A549 (cell line): ENCODE measurements around the gene AKAP6. TPM values are rescaled to one million over a fixed set of nuclear protein-coding genes. Genes with fewer than 3 reads are reported as not detected.
A peak's percentile ranks its signal among the peaks of the same experiment; 100 is the strongest.

Experiments
- ATAC-seq, 2 experiments: fragments of 200-7000 bp in 1 of 2; fragments of >200 bp in 1 of 2; cut with Nextera tagmentation in 1 of 2; cut with Tn5 transposase in 1 of 2; 3 replicates each; pipeline versions ENCODE4 v1.8.0 to v1.9.1; 2018 to 2020; ENCODE audit warnings: mild to moderate bottlenecking in 1 of 2, moderate library complexity in 1 of 2
- CTCF ChIA-PET: fragments of 300-600 bp; sonication (Branson Sonifier 250); formaldehyde crosslinking; extraction: SDS; loops from one replicate; lab custom pipeline; 2021; ENCODE audit warnings: antibody characterized with exemption, inconsistent platforms; lab: Yijun Ruan, JAX
- POLR2A ChIA-PET: fragments of 350-600 bp; formaldehyde crosslinking; extraction: SDS; loops from one replicate; lab custom pipeline; 2021; ENCODE audit warnings: antibody characterized with exemption, inconsistent platforms; lab: Yijun Ruan, JAX
- DNase-seq, 2 experiments: peaks; one replicate each; pipeline versions ENCODE4 v3.0.0 to v3.0.0-alpha.2; 2011 to 2016; ENCODE audit warnings: low read depth in 1 of 2, low spot score in 1 of 2
- FAIRE-seq: peaks from 2 replicates; lab custom pipeline; 2011; peaks lifted over from hg19 to GRCh38; lab: Jason Lieb, UNC
- H3K27ac ChIP-seq, 2 experiments: fragments of >200 bp; sonication (Bioruptor Twin); formaldehyde crosslinking; 3 replicates each; pipeline ENCODE4 v1.5.1; 2016 to 2017
- H3K4me1 ChIP-seq: fragments of >200 bp; sonication (Bioruptor Twin); formaldehyde crosslinking; 3 replicates; pipeline ENCODE4 v1.6.1; 2016
- H3K4me2 ChIP-seq: fragments of >200 bp; sonication (Bioruptor Twin); formaldehyde crosslinking; 3 replicates; pipeline ENCODE4 v1.6.1; 2016
- H3K4me3 ChIP-seq: fragments of >200 bp; sonication (Bioruptor Twin); formaldehyde crosslinking; 3 replicates; pipeline ENCODE4 v1.5.1; 2016
- H3K9me3 ChIP-seq: fragments of >200 bp; sonication (Bioruptor Twin); formaldehyde crosslinking; 3 replicates; pipeline ENCODE4 v1.6.1; 2016
- CEBPB ChIP-seq, 2 experiments: fragments of >200 bp in 1 of 2; sonication (Bioruptor Twin) in 1 of 2; formaldehyde crosslinking in 1 of 2; IDR thresholded peaks; 2 replicates each; pipeline ENCODE4 v1.6.1; 2012 to 2016
- CHD4 ChIP-seq: fragments of 200-600 bp; sonication (generic); IDR thresholded peaks from 2 replicates; pipeline ENCODE4 v1.6.1; 2016; ENCODE audit warnings: antibody characterized with exemption, mild to moderate bottlenecking, borderline replicate concordance
- E2F6 ChIP-seq: IDR thresholded peaks from 2 replicates; pipeline ENCODE4 v1.6.1; 2012; ENCODE audit warnings: low read depth, borderline replicate concordance
- EP300 ChIP-seq, 2 experiments: fragments of >200 bp; sonication (Bioruptor Twin); formaldehyde crosslinking; IDR thresholded peaks; 2 replicates in 1 of 2; 3 replicates in 1 of 2; pipeline ENCODE4 v1.6.1; 2016 to 2017
- FOSB ChIP-seq: fragments of 250-450 bp; sonication (Bioruptor Pico); IDR thresholded peaks from 2 replicates; pipeline ENCODE4 v1.5.0; 2020; ENCODE audit warnings: mild to moderate bottlenecking, moderate library complexity
- FOSL2 ChIP-seq, 2 experiments: fragments of 450-650 bp in 1 of 2; fragments of >200 bp in 1 of 2; sonication (Bioruptor Twin) in 1 of 2; formaldehyde crosslinking; IDR thresholded peaks; 2 replicates each; pipeline versions ENCODE4 v1.5.0 to v1.6.1; 2016 to 2020; ENCODE audit warnings: mild to moderate bottlenecking in 1 of 2, moderate library complexity in 1 of 2
- GATA3 ChIP-seq: IDR thresholded peaks from 2 replicates; pipeline ENCODE4 v1.6.1; 2012; ENCODE audit warnings: borderline replicate concordance
- JUN ChIP-seq, 2 experiments: fragments of >200 bp; sonication (Bioruptor Twin); formaldehyde crosslinking; IDR thresholded peaks; 2 replicates in 1 of 2; 3 replicates in 1 of 2; pipeline ENCODE4 v1.6.1; 2016 to 2017
- JUNB ChIP-seq: fragments of >200 bp; sonication (Bioruptor Twin); formaldehyde crosslinking; IDR thresholded peaks from 2 replicates; pipeline ENCODE4 v1.6.1; 2016
- MYC ChIP-seq: IDR thresholded peaks from 2 replicates; pipeline ENCODE4 v1.6.1; 2012; ENCODE audit warnings: mild to moderate bottlenecking, inconsistent platforms, low read length, improper control_type of control experiment, borderline replicate concordance
- NPAS2 ChIP-seq: fragments of 250-450 bp; sonication (Bioruptor Pico); IDR thresholded peaks from 2 replicates; pipeline ENCODE4 v1.8.0; 2022; ENCODE audit warnings: mild to moderate bottlenecking, moderate library complexity, borderline replicate concordance
- POLR2A ChIP-seq: IDR thresholded peaks from 2 replicates; pipeline ENCODE4 v1.6.1; 2012; ENCODE audit warnings: mild to moderate bottlenecking, low read length
- RFX5 ChIP-seq: fragments of 450-650 bp; IDR thresholded peaks from 2 replicates; pipeline ENCODE4 v1.7.1; 2014; ENCODE audit warnings: antibody characterized with exemption, mild to moderate bottlenecking, moderate library complexity
- TFCP2L1 ChIP-seq: fragments of 250-450 bp; sonication (Bioruptor Pico); IDR thresholded peaks from 2 replicates; pipeline ENCODE4 v1.5.0; 2021; ENCODE audit warnings: mild to moderate bottlenecking
- TP53 ChIP-seq: fragments of 250-450 bp; sonication (Bioruptor Pico); IDR thresholded peaks from 2 replicates; pipeline ENCODE4 v1.5.0; 2021; ENCODE audit warnings: mild to moderate bottlenecking, moderate library complexity
- ZFP36 ChIP-seq: fragments of 450-650 bp; IDR thresholded peaks from 2 replicates; pipeline ENCODE4 v1.6.1; 2014; ENCODE audit warnings: borderline replicate concordance; ENCODE audit not compliant: partially characterized antibody
- WGBS: methylation state at CpG from one replicate; pipeline ENCODE4 v1.1.6; 2017; ENCODE audit errors: missing lambda C conversion rate; 5-methylcytosine and 5-hydroxymethylcytosine counted together
- polyA plus RNA-seq, 4 experiments: library from polyadenylated mRNA; depleted of rRNA in 3 of 4; stranded (reverse); fragments of >200 nt; fragmentation: RNase III in 1 of 4; extraction: RNeasy Plus Mini Kit Qiagen cat#74134 plus additional on column Dnase treatment in 1 of 4; gene quantifications; 2 replicates in 3 of 4; 3 replicates in 1 of 4; pipeline ENCODE4 v1.2.3, GENCODE V29; 2011 to 2017
- TF ChIP-seq, protein P1 (sequence below): fragments of 150-350 bp; IDR thresholded peaks from 2 replicates; pipeline ENCODE4 v1.6.1; 2014; ENCODE audit warnings: low read depth, mild to moderate bottlenecking, low read length
- TF ChIP-seq, protein P2 (sequence below): fragments of 250-450 bp; sonication (Bioruptor Pico); IDR thresholded peaks from 2 replicates; pipeline ENCODE4 v1.5.0; 2020; ENCODE audit warnings: low read depth, mild to moderate bottlenecking, moderate library complexity
- TF ChIP-seq, protein P3 (sequence below): IDR thresholded peaks from 2 replicates; pipeline ENCODE4 v1.6.1; 2012
- TF ChIP-seq, protein P4 (sequence below): IDR thresholded peaks from 2 replicates; pipeline ENCODE4 v1.6.1; 2012

The AKAP6 gene
- polyA plus RNA-seq, 2 of the 4 experiments (the other 2 are of a cell fraction) = 0.27 to 1.9 TPM

GRCh38 chr14:32417956-32418552 is 89.0 kb downstream of the AKAP6 start:
- WGBS = 15% methylated on average over 4 of the region's 4 CpGs
- ChIA-PET POLR2A (no interaction called here), CTCF (interaction anchor here (1.3 kb wide), 1 partner anchor 51 kb away, joined by 3 read pairs; no protein-coding TSS in a partner anchor)
- peak; percentile 45 for TF ChIP-seq JUNB
- TF ChIP-seq FOSL2 (IDR thresholded peaks at IDR 0.05) = peak; percentile 50; the same call in 1 of the 2 replicates
- peak; percentile 30; the same call in 1 of the 2 replicates for TF ChIP-seq FOSL2 (CRISPR knock-in tag; IDR thresholded peaks at IDR 0.05)
- 0 out of 5 replicates have a peak, but pooled peaks of 1 of the 2 experiments have one; percentile 18 for TF ChIP-seq JUN (IDR thresholded peaks at IDR 0.05)
- TF ChIP-seq, protein P1, sequence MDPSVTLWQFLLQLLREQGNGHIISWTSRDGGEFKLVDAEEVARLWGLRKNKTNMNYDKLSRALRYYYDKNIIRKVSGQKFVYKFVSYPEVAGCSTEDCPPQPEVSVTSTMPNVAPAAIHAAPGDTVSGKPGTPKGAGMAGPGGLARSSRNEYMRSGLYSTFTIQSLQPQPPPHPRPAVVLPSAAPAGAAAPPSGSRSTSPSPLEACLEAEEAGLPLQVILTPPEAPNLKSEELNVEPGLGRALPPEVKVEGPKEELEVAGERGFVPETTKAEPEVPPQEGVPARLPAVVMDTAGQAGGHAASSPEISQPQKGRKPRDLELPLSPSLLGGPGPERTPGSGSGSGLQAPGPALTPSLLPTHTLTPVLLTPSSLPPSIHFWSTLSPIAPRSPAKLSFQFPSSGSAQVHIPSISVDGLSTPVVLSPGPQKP = no peak
- DNase-seq = peak in 1 of 2 experiments; percentile 55
- Histone ChIP-seq H3K27ac (peak overlapping the region; percentile 9 to 64; a peak in 4 of 6 replicates), H3K4me2 (peak overlapping the region; percentile 68), H3K4me3 (no peak overlapping the region), H3K9me3 (peaks cover 8% of the 10 kb centered on the region; the same call in 1 of the 3 replicates), H3K4me1 (peaks cover 23% of the 10 kb centered on the region)
- ATAC-seq = peak; percentile 59 to 80
- FAIRE-seq = peak; percentile 91

DNA sequence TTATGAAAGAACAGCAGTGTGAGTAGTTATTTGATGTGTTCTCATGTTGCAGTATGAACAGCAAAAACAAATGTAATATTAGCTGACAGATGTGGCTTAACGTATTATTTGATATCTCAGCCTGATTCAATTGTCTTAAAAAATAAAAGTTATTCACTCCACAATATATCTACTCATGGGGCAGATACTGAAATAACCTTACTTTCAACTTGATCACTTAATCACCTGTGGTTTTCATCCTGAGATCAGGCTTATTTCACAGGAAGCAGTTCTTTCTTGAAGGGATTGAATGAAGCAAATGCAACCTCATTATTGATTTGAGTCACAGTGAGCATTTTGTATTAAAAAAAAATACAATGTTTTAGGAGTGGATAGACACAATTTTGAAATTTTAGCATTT is 90.3 kb downstream of the AKAP6 start:
- Histone ChIP-seq H3K9me3 (peaks cover 10% of the 10 kb centered on the region; the same call in 1 of the 3 replicates), H3K4me2 (no peak overlapping the region), H3K27ac (no peak overlapping the region), H3K4me3 (no peak overlapping the region), H3K4me1 (peaks cover 23% of the 10 kb centered on the region)
- POLR2A ChIA-PET = no interaction called here
- no peak for FAIRE-seq
- DNase-seq = no peak
- TF ChIP-seq FOSB = no peak
- TF ChIP-seq, protein P2, sequence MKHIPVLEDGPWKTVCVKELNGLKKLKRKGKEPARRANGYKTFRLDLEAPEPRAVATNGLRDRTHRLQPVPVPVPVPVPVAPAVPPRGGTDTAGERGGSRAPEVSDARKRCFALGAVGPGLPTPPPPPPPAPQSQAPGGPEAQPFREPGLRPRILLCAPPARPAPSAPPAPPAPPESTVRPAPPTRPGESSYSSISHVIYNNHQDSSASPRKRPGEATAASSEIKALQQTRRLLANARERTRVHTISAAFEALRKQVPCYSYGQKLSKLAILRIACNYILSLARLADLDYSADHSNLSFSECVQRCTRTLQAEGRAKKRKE = no peak
- no peak for TF ChIP-seq POLR2A
- TF ChIP-seq ZFP36 = no peak
- no peak for TF ChIP-seq GATA3
- no peak for TF ChIP-seq MYC
- TF ChIP-seq NPAS2 (CRISPR knock-in tag) = no peak
- TF ChIP-seq, protein P3, sequence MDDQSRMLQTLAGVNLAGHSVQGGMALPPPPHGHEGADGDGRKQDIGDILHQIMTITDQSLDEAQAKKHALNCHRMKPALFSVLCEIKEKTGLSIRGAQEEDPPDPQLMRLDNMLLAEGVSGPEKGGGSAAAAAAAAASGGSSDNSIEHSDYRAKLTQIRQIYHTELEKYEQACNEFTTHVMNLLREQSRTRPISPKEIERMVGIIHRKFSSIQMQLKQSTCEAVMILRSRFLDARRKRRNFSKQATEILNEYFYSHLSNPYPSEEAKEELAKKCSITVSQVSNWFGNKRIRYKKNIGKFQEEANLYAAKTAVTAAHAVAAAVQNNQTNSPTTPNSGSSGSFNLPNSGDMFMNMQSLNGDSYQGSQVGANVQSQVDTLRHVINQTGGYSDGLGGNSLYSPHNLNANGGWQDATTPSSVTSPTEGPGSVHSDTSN = no peak
- no peak for TF ChIP-seq TFCP2L1 (CRISPR knock-in tag)
- TF ChIP-seq TP53 (CRISPR knock-in tag) = no peak
- WGBS = 82% methylated on average over 1 of the region's 1 CpG
- CTCF ChIA-PET = interaction anchor here (1.2 kb wide), 1 partner anchor 16 kb away, joined by 3 read pairs; no protein-coding TSS in a partner anchor
- no peak for ATAC-seq

- Histone ChIP-seq H3K4me2 (no peak overlapping the region), H3K4me3 (no peak overlapping the region), H3K9me3 (peaks cover 10% of the 10 kb centered on the region; the same call in 1 of the 3 replicates), H3K4me1 (peaks cover 23% of the 10 kb centered on the region), H3K27ac (no peak overlapping the region)
- POLR2A ChIA-PET = no interaction called here
- WGBS = 72% methylated on average over 1 of the region's 1 CpG
- FAIRE-seq = no peak
- TF ChIP-seq JUNB = no peak
- no peak for TF ChIP-seq CEBPB (IDR thresholded peaks at IDR 0.05)
- TF ChIP-seq RFX5 = no peak
- TF ChIP-seq, protein P4, sequence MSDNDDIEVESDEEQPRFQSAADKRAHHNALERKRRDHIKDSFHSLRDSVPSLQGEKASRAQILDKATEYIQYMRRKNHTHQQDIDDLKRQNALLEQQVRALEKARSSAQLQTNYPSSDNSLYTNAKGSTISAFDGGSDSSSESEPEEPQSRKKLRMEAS = no peak
- TF ChIP-seq CHD4 = no peak
- TF ChIP-seq EP300 (IDR thresholded peaks at IDR 0.05) = no peak
- TF ChIP-seq, protein P3 = no peak
- TF ChIP-seq E2F6 = no peak
- no peak for DNase-seq
- ATAC-seq = no peak
- CTCF ChIA-PET = interaction anchor here (1.0 kb wide), 1 partner anchor 29 kb away, joined by 3 read pairs; no protein-coding TSS in a partner anchor
Observed at GRCh38 chr14:32421781-32422180, 92.7 kb downstream of the AKAP6 start.
